Hepatocyte (in vitro differentiated cells): Measurements from ENCODE around the gene CNTN4.

Experiments used
- CTCF ChIP-seq: fragments of 200-600 bp; sonication (generic); IDR thresholded peaks from 2 replicates; pipeline ENCODE4 v1.5.1; 2016; ENCODE audit warnings: antibody characterized with exemption, mild to moderate bottlenecking; ENCODE audit not compliant: poor library complexity
- EZH2 ChIP-seq: fragments of 200-600 bp; sonication (generic); IDR thresholded peaks from 2 replicates; pipeline ENCODE4 v1.6.1; 2016; ENCODE audit warnings: antibody characterized with exemption, mild to moderate bottlenecking, borderline replicate concordance
- EZH2phosphoT487 ChIP-seq: fragments of 200-600 bp; sonication (generic); IDR thresholded peaks from one replicate; pipeline ENCODE4 v1.6.1; 2018; ENCODE audit warnings: antibody characterized with exemption, mild to moderate bottlenecking, low read depth, moderate library complexity; ENCODE audit not compliant: unreplicated experiment, severe bottlenecking

GRCh38 chr3:2454865-2455264 is 356.2 kb downstream of the CNTN4 start:
- TF ChIP-seq CTCF, result no peak
- TF ChIP-seq EZH2, result no peak
- no peak for TF ChIP-seq EZH2phosphoT487
